LNCaP clone FGC (cell line): ENCODE measurements around the gene MPC1L.

ENCODE experiments used
- DNase-seq: peaks from one replicate; pipeline ENCODE4 v3.0.0-alpha.2; 2011; ENCODE audit warnings: low read depth
- H3K4me3 ChIP-seq: 2 replicates; pipeline ENCODE4 v1.5.1; 2011; ENCODE audit warnings: mild to moderate bottlenecking, low read depth, low read length, control low read depth
- TF ChIP-seq, protein P1 (sequence below): IDR thresholded peaks from 2 replicates; pipeline ENCODE4 v1.5.1; 2012; ENCODE audit warnings: mild to moderate bottlenecking; ENCODE audit not compliant: control insufficient read depth, insufficient read depth; ENCODE audit errors: extremely low read depth

The MPC1L gene

DNA sequence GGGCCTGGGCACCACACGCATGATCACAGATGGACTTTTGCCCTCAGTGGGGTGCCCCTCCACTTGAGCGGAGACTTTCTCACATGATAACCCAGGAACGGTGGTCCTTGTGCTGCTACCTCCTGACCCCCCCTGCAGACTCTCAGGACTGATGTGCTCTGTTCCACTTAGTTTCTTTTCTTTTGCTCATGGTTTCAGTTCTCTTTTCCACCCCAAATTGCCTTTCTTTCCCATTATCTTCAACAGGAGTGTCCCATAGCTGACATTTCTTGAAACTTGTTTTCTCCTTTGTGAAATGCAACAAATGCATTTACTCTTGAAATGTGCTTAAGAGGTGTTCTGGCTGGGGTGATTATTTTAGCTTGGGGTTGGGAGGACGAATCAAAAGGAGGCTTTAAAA lies 9.0 kb downstream of the MPC1L start:
- TF ChIP-seq, protein P1, sequence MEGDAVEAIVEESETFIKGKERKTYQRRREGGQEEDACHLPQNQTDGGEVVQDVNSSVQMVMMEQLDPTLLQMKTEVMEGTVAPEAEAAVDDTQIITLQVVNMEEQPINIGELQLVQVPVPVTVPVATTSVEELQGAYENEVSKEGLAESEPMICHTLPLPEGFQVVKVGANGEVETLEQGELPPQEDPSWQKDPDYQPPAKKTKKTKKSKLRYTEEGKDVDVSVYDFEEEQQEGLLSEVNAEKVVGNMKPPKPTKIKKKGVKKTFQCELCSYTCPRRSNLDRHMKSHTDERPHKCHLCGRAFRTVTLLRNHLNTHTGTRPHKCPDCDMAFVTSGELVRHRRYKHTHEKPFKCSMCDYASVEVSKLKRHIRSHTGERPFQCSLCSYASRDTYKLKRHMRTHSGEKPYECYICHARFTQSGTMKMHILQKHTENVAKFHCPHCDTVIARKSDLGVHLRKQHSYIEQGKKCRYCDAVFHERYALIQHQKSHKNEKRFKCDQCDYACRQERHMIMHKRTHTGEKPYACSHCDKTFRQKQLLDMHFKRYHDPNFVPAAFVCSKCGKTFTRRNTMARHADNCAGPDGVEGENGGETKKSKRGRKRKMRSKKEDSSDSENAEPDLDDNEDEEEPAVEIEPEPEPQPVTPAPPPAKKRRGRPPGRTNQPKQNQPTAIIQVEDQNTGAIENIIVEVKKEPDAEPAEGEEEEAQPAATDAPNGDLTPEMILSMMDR: no peak
- no peak overlapping the region for H3K4me3 ChIP-seq

DNA sequence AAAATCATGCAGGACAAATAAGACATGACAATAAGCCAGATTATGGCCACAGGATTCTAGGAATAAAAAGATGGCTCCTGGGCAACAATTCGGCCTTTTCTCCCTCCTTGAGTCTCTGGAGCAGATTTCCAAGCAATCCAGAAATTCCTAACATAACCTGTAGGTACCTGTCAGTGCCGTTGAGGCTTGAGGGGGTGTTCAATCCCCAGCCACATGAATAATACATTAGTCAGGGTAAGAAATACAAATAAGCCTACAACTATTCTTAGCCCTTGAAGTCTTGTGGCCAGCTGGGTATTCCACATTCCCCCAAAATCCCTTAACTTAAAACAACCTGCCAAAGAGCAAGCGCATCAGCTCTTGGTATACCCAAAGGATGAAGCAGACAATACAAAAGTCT lies 14.5 kb downstream of the MPC1L start:
- TF ChIP-seq, protein P1: no peak
- no peak overlapping the region for H3K4me3 ChIP-seq
- DNase-seq: no peak

More for the DNA sequence above, 9.0 kb downstream of the MPC1L start:
- DNase-seq: no peak

DNA sequence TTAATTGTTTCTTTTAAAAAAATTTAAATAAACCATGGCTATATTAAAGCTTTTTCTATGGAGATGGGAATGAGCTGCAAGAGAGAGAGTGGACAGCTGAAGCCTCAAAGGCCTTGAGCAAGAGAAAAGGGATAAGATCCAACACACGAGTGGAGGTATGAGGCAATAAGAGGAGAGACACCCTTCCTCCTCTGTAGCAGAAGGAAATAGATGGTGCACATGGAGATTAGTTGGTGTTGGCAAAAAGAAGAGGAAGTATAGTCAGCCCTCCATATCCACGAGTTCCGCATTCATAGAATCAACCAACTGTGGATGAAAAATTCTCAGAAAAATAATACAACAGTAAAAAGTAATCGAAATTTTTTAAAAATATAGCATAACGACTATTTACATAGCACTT lies 20.9 kb downstream of the MPC1L start:
- DNase-seq: no peak
- H3K4me3 ChIP-seq: no peak overlapping the region

DNA sequence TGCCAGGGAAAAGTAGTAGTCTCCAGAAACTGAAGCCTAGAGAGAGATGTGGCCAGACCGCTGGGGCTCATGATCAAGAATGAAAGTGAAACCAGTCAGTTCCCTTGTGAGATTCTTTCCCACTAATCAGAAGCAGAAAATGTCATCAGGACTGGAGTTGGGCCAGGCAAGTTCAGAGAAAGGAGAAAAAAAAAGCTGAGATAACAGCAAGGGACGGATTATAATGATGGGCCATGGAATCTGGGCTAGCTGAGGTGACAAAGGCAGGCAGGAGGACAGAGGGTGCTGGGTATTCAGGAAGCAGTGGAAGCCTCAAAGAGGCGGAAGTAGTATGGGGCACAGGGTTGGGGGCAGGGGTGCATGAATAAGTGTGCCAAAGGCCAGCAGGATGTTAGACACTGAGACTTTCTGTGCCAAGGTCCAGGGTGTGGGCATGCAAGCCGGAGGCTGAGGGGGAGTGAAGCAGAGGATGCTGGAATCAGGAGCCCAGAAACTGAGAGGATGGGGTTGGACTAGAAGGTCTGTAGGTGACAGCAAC lies 21.7 kb downstream of the MPC1L start:
- TF ChIP-seq, protein P1: no peak
- no peak overlapping the region for H3K4me3 ChIP-seq
- DNase-seq: no peak

More for the DNA sequence above, 20.9 kb downstream of the MPC1L start:
- TF ChIP-seq, protein P1: no peak

DNA sequence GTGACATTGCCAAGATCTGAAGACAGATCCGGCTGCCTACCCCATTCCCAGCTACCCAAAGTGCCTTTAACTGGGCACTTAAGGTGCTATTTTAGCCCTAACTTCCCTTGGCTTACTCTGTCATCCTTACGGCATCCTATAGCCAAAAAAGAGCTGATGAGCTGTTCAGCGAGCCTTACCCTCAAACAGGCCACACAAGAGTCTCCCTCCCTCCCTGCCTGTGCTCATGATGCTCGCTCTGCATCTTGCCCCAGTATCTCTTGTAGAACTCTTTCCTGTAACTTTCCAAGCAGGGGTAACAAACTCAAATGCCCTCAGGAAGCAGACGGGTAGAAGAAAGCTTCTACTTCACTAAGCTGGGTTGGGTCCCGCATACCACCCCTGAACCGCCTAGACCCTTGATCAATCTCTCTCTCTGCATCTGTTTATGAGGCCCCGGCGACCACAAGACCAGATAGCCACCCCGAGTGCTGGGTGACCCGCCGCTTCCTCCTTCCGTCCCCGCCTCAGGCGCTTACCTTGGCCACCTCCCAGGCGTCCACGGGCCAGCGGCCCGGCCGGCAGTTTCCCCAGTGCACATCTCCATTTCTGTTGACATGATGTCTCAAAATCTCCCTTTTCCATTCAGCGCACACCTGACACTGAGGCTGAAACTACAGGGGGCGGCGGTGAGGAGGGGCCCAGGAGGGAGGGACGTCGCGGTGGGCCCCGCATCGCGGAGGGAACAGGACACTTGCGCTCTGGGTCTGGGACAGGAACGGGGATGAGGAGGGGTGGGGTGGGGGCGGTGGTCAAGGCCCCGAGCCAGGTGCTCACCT lies 23.5 kb downstream of the MPC1L start:
- TF ChIP-seq, protein P1: no peak
- H3K4me3 ChIP-seq: peak overlapping the region; percentile 71

DNA sequence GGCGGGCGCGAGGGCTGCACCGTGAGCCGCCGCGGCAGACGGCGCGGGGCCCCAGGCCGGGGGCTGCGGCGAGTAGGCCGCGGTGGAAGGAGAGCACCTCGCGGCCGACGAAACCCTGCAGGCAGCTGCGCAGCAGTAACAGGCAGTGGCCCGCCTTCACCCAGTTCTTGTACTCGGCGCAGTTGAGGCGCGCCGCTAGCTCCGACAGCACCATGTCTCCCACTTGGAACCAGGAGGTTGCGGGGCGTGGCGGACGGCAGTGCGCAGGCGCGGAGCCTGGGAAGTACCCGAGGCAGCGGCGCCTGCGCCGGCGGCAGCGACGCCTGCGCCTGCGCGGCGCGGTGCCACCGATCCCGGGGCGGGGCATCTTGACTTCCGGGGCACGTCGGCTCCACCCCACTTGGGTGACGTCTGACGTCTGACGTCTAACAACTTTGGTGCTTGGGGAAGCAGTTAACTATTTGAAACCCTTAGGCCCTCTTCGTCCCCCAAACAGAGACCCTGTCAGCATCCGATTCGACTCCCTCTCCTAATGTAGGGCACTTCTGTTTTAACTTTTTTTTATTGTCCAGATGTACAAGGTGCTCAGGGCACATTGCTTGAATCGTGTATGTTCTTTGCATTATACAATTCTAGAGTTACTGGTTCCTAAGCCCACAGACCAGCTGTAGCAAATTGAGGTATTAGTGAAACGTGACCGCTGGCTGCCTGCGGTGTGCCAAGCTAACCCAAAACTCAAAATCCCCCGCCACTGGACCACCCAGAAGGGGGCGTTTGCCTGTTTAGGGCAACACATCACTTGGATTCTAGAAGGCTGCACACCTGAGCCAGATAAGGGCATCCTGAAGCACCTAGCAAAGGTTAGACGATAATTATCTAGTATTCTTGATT lies 24.3 kb downstream of the MPC1L start, which contains the start of gene CXorf38:
TSS of gene CXorf38 (minus strand) at position 255 of the 891 bp plus-strand sequence. CDS start at position 214, 41 bp downstream.
- H3K4me3 ChIP-seq: peak within 1 kb of the TSS; percentile 71
- DNase-seq: peak; percentile 41
- TF ChIP-seq, protein P1: no peak

More for the DNA sequence above, 23.5 kb downstream of the MPC1L start:
- DNase-seq: no peak
